Activated naive CD4-positive, alpha-beta T cell treated with anti-CD3 and anti-CD28 coated beads for 36 hours (primary cell): ENCODE results near the gene MAP1S. TPM values are rescaled to one million over a fixed set of nuclear protein-coding genes. Genes with fewer than 3 reads are reported as not detected.

Experiments used
- CTCF ChIA-PET: fragments of 350-600 bp; sonication (Branson Sonifier 250); formaldehyde crosslinking; loops from one replicate; lab custom pipeline; 2021; ENCODE audit warnings: antibody characterized with exemption; lab: Charles Lee
- DNase-seq: peaks from one replicate; pipeline ENCODE4 v3.0.0-alpha.2; 2020
- H3K27ac Mint-ChIP-seq: one replicate; pipeline ENCODE4 v1.8.0; 2021; ENCODE audit warnings: mild to moderate bottlenecking, mixed read lengths
- H3K27me3 Mint-ChIP-seq: one replicate; pipeline ENCODE4 v1.8.0; 2021; ENCODE audit warnings: low read depth, mixed read lengths
- H3K36me3 Mint-ChIP-seq: one replicate; pipeline ENCODE4 v1.8.0; 2021; ENCODE audit warnings: low read depth, mixed read lengths
- H3K4me1 Mint-ChIP-seq: one replicate; pipeline ENCODE4 v1.8.0; 2021; ENCODE audit warnings: low read depth, mixed read lengths
- H3K4me3 Mint-ChIP-seq: one replicate; pipeline ENCODE4 v1.8.0; 2021; ENCODE audit warnings: mild to moderate bottlenecking, moderate library complexity, mixed read lengths
- H3K9me3 Mint-ChIP-seq: one replicate; pipeline ENCODE4 v1.8.0; 2021; ENCODE audit warnings: mixed read lengths
- intact Hi-C: fragments of 100-400 bp; cut with micrococcal nuclease; formaldehyde crosslinking; loops from one replicate; pipeline ENCODE4 v1.15.1; 2023
- total RNA-seq, 2 experiments: library from RNA; stranded (reverse); gene quantifications; one replicate each; pipeline ENCODE4 v1.2.3, GENCODE V29; 2021

MAP1S gene
- total RNA-seq, 2 experiments from 2014 or later: 46.8 to 51.8 TPM

DNA sequence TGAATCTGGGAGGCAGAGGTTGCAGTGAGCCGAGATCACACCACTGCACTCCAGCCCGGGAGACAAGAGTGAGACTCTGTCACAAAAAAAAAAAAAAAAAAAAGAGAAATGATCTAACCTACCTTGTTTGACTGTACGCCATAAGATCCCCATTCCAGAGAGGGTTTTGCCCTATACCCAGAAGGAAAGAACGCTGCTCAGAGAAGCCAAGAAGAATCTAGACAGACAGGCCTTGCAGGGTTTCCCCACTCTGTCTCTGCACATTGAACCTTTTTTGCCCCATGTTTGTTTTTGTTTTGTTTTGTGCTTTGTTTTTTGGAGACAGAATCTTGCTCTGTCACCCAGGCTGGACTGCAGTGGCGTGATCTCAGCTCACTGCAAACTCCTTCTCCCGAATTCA is 7.4 kb upstream of the MAP1S start:
- Mint-ChIP-seq H3K4me1 (no peaks in the 10 kb centered on the region), H3K36me3 (no peaks in the 10 kb centered on the region), H3K4me3 (no peak overlapping the region), H3K27me3 (no peaks in the 10 kb centered on the region), H3K27ac (no peak overlapping the region), H3K9me3 (no peaks in the 10 kb centered on the region)
- no peak for DNase-seq
- CTCF ChIA-PET: interaction anchor here (0.6 kb wide), 1 partner anchor 333 kb away, joined by 3 read pairs; no protein-coding TSS in a partner anchor
- intact Hi-C loops: no loop called here

DNA sequence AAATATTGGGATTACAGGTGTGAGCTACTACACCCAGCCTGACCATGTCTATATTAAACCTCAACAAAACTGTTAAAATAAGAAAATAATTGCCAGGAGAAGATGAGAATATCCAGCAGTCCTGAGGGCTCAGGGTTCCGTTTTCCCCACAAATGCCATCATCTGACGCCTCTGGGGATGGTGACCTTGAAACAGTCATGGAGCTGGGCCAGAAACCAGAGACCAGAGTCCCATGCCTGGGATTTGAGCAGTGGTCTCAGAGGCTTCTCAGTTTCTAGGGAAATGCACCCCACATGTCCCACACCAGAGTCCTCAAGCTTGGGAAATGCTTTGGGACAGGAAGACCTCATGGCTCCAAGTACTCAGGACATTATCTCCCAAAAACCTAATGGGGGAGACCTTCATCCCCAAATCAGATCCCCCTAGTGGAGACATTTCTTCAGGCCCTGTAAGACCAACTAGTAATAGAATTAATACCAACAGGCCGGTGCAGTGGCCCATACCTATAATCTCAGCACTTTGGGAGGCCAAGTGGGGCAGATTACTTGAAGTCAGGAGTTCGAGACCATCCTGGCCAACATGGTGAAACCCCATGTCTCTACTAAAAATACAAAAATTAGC is 2.9 kb upstream of the MAP1S start:
- Mint-ChIP-seq H3K27me3 (no peaks in the 10 kb centered on the region), H3K4me1 (peaks cover 26% of the 10 kb centered on the region), H3K27ac (no peak overlapping the region), H3K9me3 (no peaks in the 10 kb centered on the region), H3K36me3 (peaks cover 3% of the 10 kb centered on the region), H3K4me3 (no peak overlapping the region)
- CTCF ChIA-PET: interaction anchor here (1.6 kb wide), 1 partner anchor 11 kb away, joined by 7 read pairs; no protein-coding TSS in a partner anchor
- intact Hi-C loops: no loop called here
- DNase-seq: no peak

DNA sequence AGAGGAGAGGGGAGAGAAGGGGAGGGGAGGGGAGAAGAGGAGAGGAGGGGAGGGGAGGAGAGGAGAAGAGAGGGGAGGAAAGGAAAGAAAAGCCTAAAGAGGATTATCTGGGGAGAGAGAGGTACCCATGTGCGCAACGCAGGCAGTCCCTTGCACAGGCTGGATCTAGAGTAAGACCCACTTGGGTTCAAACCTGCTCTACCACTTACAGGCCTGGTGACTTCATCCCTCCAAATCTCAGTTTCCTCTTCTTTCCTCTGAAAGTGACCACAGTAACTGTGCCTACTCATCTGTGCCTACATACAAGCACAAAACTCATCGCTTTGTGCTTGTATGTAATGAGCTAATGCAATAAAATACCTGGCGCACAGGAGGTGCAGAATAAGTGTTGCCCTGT is 732 bp upstream of the MAP1S start:
- Mint-ChIP-seq H3K36me3 (peaks cover 6% of the 10 kb centered on the region), H3K27ac (peak overlapping the region; percentile 76), H3K27me3 (no peaks in the 10 kb centered on the region), H3K4me1 (peaks cover 34% of the 10 kb centered on the region), H3K4me3 (peak overlapping the region; percentile 84), H3K9me3 (no peaks in the 10 kb centered on the region)
- CTCF ChIA-PET: interaction anchor here (1.2 to 1.5 kb wide), 3 partner anchors 12 to 134 kb away, joined by 4 to 7 read pairs (median 4); no protein-coding TSS in a partner anchor
- DNase-seq: no peak
- intact Hi-C loops: no loop called here

DNA sequence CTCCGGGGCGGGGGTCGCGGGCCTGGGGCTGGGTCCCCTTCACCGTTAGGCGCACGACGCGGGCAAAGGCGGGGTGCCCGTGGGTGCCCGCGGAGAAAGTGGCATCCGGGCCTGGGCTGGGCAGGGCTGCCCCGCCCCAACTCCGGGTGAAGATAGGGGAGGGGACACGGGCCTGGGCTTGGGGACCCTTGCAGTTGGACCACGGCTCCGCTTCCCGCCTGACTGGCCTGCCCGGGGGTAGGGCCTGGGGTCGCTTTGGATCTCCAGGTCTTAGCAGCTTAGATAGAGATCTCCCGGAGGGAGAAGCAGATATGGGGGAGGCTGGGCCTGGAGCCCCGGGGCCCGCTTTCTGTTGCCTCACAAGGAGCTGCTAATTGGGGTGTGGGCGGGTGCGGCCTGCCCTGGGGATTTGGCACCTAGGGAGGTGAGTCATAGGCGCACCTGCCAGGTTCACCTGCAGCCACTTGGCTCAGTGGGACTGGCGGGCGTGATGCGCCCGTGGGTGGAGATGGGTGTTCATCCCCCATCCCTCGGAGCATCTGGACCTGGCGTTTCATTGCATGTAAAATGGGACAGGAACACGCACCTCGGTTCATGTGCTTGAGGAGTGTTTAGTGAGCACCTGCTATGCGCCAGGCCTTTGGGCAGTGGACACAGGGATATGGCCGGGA is 585 bp downstream of the MAP1S start:
- Mint-ChIP-seq H3K4me1 (peaks cover 34% of the 10 kb centered on the region), H3K27ac (peak overlapping the region; percentile 65), H3K27me3 (no peaks in the 10 kb centered on the region), H3K4me3 (peak overlapping the region; percentile 77), H3K36me3 (peaks cover 10% of the 10 kb centered on the region), H3K9me3 (no peaks in the 10 kb centered on the region)
- CTCF ChIA-PET: interaction anchor here (0.6 to 1.5 kb wide), 4 partner anchors 14 to 62 kb away, joined by 3 to 7 read pairs (median 4); no protein-coding TSS in a partner anchor
- DNase-seq: peak; percentile 49
- intact Hi-C loops: loop anchor here (1.0 kb wide), 1 partner anchor 27 kb away; no protein-coding TSS in a partner anchor

- Mint-ChIP-seq H3K27me3 (no peaks in the 10 kb centered on the region), H3K9me3 (no peaks in the 10 kb centered on the region), H3K36me3 (peaks cover 13% of the 10 kb centered on the region), H3K4me1 (peaks cover 34% of the 10 kb centered on the region), H3K27ac (peak overlapping the region; percentile 65), H3K4me3 (peak overlapping the region; percentile 77)
- CTCF ChIA-PET: interaction anchor here (1.5 kb wide), 1 partner anchor 62 kb away, joined by 3 read pairs; no protein-coding TSS in a partner anchor
- intact Hi-C loops: no loop called here
- DNase-seq: peak; percentile 26
Observed at GRCh38 chr19:17720440-17720839, 1.2 kb downstream of the MAP1S start.

- H3K4me1 Mint-ChIP-seq: peaks cover 34% of the 10 kb centered on the region
- intact Hi-C loops: no loop called here
- DNase-seq: no peak
- no peaks in the 10 kb centered on the region for H3K9me3 Mint-ChIP-seq
- peak overlapping the region; percentile 77 for H3K4me3 Mint-ChIP-seq
- CTCF ChIA-PET: no interaction called here
- no peak overlapping the region for H3K27ac Mint-ChIP-seq
- H3K36me3 Mint-ChIP-seq: peaks cover 13% of the 10 kb centered on the region
- H3K27me3 Mint-ChIP-seq: no peaks in the 10 kb centered on the region
Observed at GRCh38 chr19:17721111-17721628, 1.9 kb downstream of the MAP1S start.

DNA sequence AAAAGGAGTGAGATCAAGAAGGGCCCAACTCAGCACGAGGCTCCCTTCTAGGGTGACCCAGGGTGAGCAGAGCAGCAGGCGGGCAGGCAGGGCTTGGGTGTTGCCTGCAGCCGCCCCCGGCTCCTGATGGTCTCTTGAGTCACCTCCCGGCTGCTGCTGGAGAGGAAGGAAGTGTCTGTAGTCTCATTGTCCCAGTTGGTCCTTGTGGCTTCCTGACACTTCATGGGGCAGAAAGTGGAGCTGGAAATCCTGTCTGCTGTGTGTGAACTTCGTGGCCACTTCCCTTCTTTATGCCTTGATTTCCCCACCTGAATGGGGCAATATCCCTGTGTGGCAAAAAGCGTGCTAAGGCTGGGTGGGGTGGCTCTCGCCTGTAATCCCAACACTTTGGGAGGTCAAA is 2.5 kb downstream of the MAP1S start:
- peaks cover 34% of the 10 kb centered on the region for H3K4me1 Mint-ChIP-seq
- CTCF ChIA-PET: interaction anchor here (1.0 kb wide), 1 partner anchor 198 kb away, joined by 3 read pairs; no protein-coding TSS in a partner anchor
- no peak overlapping the region for H3K27ac Mint-ChIP-seq
- no peak overlapping the region for H3K4me3 Mint-ChIP-seq
- H3K9me3 Mint-ChIP-seq: no peaks in the 10 kb centered on the region
- H3K36me3 Mint-ChIP-seq: peaks cover 13% of the 10 kb centered on the region
- no peaks in the 10 kb centered on the region for H3K27me3 Mint-ChIP-seq
- intact Hi-C loops: no loop called here
- DNase-seq: no peak

GRCh38 chr19:17722655-17723240 is 3.5 kb downstream of the MAP1S start:
- H3K4me1 Mint-ChIP-seq: peaks cover 30% of the 10 kb centered on the region
- no peaks in the 10 kb centered on the region for H3K27me3 Mint-ChIP-seq
- no peak overlapping the region for H3K4me3 Mint-ChIP-seq
- CTCF ChIA-PET: interaction anchor here (1.0 kb wide), 1 partner anchor 198 kb away, joined by 3 read pairs; no protein-coding TSS in a partner anchor
- H3K27ac Mint-ChIP-seq: no peak overlapping the region
- DNase-seq: no peak
- H3K36me3 Mint-ChIP-seq: peaks cover 13% of the 10 kb centered on the region
- intact Hi-C loops: no loop called here
- H3K9me3 Mint-ChIP-seq: no peaks in the 10 kb centered on the region

- DNase-seq: no peak
- Mint-ChIP-seq H3K27me3 (no peaks in the 10 kb centered on the region), H3K9me3 (no peaks in the 10 kb centered on the region), H3K4me3 (no peak overlapping the region), H3K27ac (no peak overlapping the region), H3K36me3 (peaks cover 14% of the 10 kb centered on the region), H3K4me1 (peaks cover 23% of the 10 kb centered on the region)
- intact Hi-C loops: loop anchor here (1.0 kb wide), 1 partner anchor 131 kb away; no protein-coding TSS in a partner anchor
- CTCF ChIA-PET: interaction anchor here (0.6 to 1.1 kb wide), 2 partner anchors 40 to 130 kb away, joined by 3 to 6 read pairs; no protein-coding TSS in a partner anchor
Observed at GRCh38 chr19:17724655-17725054, 5.4 kb downstream of the MAP1S start.

DNA sequence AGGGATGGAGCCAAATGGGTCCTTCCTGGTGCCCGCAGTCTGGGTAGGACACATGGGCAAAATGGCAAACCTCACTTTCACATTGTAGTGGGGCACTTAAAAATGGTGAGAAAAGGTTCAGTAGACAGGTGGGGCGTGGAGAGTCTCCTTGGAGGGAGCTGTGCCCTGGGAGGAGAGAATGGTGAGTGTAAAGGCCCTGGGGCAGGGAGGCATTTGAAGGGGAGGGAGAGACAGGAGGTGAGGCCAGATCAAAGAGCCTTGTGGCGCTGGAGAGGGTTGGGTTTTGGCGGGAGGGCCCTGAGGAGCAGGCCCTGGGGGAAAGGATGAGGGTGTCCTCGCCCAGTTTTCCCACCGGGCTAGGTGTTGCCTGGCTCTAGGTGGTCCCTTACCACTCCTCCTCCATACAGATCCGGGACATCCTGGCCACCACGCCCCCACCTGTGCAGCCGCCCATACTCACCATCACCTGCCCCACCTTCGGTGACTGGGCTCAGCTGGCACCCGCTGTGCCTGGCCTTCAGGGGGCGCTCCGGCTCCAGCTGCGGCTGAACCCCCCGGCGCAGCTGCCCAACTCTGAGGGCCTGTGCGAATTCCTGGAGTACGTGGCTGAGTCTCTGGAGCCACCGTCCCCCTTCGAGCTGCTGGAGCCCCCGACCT is 6.3 kb downstream of the MAP1S start:
- Mint-ChIP-seq H3K9me3 (no peaks in the 10 kb centered on the region), H3K4me1 (peaks cover 23% of the 10 kb centered on the region), H3K4me3 (no peak overlapping the region), H3K27me3 (no peaks in the 10 kb centered on the region), H3K36me3 (peaks cover 16% of the 10 kb centered on the region), H3K27ac (no peak overlapping the region)
- CTCF ChIA-PET: interaction anchor here (0.5 to 1.1 kb wide), 2 partner anchors 15 to 39 kb away, joined by 3 to 4 read pairs; no protein-coding TSS in a partner anchor
- no peak for DNase-seq
- intact Hi-C loops: loop anchor here (1.0 kb wide), 1 partner anchor 130 kb away; no protein-coding TSS in a partner anchor

GRCh38 chr19:17726136-17726741 is 7.0 kb downstream of the MAP1S start:
- intact Hi-C loops: no loop called here
- no peak overlapping the region for H3K4me3 Mint-ChIP-seq

More at GRCh38 chr19:17726136-17726741, 7.0 kb downstream of the MAP1S start:
- Mint-ChIP-seq H3K27me3 (no peaks in the 10 kb centered on the region), H3K4me1 (peaks cover 21% of the 10 kb centered on the region), H3K27ac (no peak overlapping the region), H3K36me3 (peaks cover 20% of the 10 kb centered on the region), H3K9me3 (no peaks in the 10 kb centered on the region)
- DNase-seq: no peak
- CTCF ChIA-PET: interaction anchor here (0.5 kb wide), 1 partner anchor 16 kb away, joined by 4 read pairs; no protein-coding TSS in a partner anchor
